Measurements from ENCODE around the gene TIAM2.
"Not testable (repeated sequence)": the region's sequence is repeated elsewhere in the genome, so short reads cannot be mapped to it uniquely, and the experiment has no call there.

Gene TIAM2

DNA sequence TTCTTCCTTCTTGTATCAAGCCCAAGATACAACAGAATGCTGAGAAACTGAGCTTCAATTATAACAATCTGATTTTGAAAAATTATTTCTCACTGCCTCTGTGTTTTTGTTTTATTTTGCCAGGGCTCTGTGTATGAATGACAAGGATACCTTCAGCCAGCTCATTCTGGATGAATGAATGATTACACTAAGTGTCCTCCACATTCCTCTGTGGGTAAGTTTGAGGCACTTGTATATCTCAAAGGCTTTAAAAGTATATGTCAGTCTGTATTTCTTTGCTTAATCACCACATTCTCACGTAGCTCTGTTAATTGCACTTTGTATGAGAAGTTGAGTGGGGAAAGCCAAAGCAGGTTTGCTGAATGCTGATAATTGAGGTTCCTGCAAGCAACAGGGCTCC lies 95.1 kb downstream of the TIAM2 start:
- no peak for TF ChIP-seq TAF1 (IDR thresholded peaks at IDR 0.05; ENCODE audit: borderline replicate concordance, low read depth, low read length)
- no peak for TF ChIP-seq POLR2AphosphoS5 (IDR thresholded peaks at IDR 0.05; ENCODE audit: low read depth, low read length)
- no peak for TF ChIP-seq POLR2A (IDR thresholded peaks at IDR 0.05; ENCODE audit: low read depth, low read length)
- FAIRE-seq (no peak), DNase-seq (ENCODE audit: insufficient read length) (no peak)

DNA sequence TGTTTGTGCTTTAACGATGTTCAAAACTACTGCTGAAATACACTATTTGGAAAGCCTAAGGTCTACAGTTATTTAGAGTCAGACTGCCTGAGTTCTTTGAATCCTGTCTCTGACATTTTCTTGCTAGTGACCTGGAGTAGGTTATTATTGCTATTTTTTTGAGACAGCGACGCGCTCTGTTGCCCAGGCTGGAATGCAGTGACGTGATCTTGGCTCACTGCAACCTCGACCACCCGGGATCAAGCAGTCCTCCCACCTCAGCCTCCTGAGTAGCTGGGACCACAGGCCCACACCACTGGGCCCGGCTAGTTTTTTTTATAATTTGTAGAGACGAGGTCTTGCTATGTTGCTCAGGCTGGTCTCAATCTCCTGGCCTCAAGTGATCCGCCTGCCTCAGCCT lies 96.6 kb downstream of the TIAM2 start:
- FAIRE-seq (no peak), DNase-seq (ENCODE audit: insufficient read length) (no peak)
- no peak for TF ChIP-seq POLR2AphosphoS5 (IDR thresholded peaks at IDR 0.05; ENCODE audit: low read depth, low read length)
- no peak for TF ChIP-seq POLR2A (IDR thresholded peaks at IDR 0.05; ENCODE audit: low read depth, low read length)
- TF ChIP-seq TAF1 (IDR thresholded peaks at IDR 0.05; ENCODE audit: borderline replicate concordance, low read depth, low read length), result no peak

DNA sequence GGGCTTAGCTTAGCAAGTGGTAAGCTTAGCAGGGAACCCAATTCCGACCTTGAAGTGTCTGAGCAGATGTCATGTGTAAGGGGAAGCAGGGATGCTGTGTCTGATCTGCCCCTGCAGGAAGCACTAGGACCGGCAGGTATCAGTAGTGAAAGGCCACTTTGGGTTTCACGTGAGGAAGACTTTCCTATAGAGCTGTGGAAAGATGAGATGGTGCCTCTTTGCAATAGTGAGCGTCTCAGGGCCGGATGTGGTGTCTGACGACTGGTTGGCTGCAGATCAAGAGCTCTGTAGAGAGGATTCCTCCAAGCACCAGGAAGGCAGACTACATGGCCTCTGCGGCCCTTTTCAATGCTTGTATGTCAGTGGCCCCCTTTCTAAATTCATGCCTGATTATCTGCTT lies 98.3 kb downstream of the TIAM2 start:
- FAIRE-seq (peak; percentile 38), DNase-seq (ENCODE audit: insufficient read length) (no peak)
- TF ChIP-seq POLR2A (IDR thresholded peaks at IDR 0.05; ENCODE audit: low read depth, low read length) (no peak), POLR2AphosphoS5 (IDR thresholded peaks at IDR 0.05; ENCODE audit: low read depth, low read length) (no peak), TAF1 (IDR thresholded peaks at IDR 0.05; ENCODE audit: borderline replicate concordance, low read depth, low read length) (no peak)

DNA sequence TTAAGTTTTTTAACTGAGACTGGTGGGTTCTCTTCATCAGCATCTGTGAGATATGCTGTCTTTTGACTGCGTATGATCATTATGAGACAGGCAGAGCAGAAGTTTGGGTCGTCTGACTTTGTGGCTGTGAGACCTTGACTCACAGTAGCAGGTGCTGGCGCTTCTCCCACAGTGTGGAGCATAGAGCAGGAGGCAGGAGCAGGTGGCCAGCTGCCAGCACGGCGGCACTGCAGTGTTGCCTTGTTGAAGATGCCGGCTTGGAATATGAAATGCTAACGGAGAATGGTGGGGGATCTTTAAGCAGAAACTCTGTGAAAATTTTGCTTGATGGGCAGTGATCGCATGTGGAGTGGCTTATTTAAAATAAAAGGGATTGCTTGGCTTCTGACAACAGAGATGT lies 105.0 kb downstream of the TIAM2 start:
- DNase-seq (ENCODE audit: insufficient read length) (no peak), FAIRE-seq (no peak)
- TF ChIP-seq TAF1 (IDR thresholded peaks at IDR 0.05; ENCODE audit: borderline replicate concordance, low read depth, low read length) (no peak), POLR2AphosphoS5 (IDR thresholded peaks at IDR 0.05; ENCODE audit: low read depth, low read length) (no peak), POLR2A (IDR thresholded peaks at IDR 0.05; ENCODE audit: low read depth, low read length) (no peak)

DNA sequence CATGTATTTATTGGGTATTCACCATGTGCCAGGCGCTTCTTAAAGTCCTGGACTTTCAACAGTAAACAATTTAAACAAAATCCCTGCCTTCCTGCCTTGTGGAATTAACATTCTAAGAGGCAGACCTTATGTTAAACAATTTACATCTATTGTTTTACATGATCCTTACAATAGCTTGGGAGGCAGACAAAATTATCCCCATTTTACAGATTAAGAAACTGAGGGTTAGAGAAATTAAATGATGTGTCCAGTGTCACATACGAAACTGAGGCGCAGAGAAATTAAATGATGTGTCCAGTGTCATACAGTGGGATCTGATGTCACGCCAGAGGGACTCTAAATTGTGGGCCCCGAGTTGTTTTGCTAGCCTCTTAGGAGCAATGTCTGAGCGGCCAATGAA lies 105.5 kb downstream of the TIAM2 start:
- FAIRE-seq (no peak), DNase-seq (ENCODE audit: insufficient read length) (no peak)
- no peak for TF ChIP-seq TAF1 (IDR thresholded peaks at IDR 0.05; ENCODE audit: borderline replicate concordance, low read depth, low read length)
- no peak for TF ChIP-seq POLR2AphosphoS5 (IDR thresholded peaks at IDR 0.05; ENCODE audit: low read depth, low read length)

DNA sequence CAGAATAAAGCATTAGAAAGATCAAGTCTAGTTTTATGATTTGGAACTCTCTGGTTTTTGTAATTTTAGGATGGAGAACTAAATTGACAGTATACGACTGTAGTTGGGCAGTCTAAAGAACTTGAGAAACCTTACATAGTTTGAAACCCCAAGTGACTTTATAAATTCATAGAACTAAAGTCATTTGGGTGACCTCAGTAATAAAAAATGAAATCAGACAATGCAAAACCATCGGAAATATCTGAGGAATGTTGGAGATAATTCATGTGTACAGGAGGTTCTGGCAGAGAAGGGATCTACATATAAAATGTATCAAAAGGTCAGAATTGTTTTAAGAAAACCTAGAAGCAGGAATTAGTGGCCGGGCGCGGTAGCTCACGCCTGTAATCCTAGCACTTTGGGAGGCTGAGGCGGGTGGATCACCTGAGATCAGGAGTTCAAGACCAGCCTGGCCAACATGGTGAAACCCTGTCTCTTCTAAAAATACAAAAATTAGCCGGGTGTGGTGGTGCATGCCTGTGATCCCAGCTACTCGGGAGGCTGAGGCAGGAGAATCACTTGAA lies 108.0 kb downstream of the TIAM2 start:
- not testable (repeated sequence) for DNase-seq (ENCODE audit: insufficient read length); FAIRE-seq

DNA sequence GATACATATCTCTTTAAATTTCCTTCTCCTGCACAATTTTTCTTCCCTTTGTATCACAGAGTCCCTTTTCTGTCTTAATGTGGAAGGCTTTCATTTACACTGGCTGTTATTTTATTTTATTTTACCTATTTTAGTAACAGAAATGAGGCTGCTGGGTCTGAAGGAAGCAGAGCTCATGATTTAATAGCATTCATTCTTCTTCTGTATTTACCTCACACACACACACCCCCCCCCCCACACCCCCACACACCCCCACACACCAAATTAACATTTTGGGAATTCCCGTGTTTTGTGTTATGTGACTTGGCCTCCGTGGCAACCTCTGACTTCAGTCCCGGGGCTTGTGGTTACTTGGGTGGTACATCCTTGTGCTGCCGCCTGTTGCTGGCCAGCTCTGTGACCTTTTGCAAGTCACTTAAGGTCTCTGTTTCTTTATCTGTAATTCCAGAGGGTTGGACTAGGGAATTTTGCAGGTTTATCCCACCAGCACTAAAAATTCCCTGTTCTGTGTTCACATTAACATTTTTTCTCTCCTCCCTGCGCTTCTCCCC lies 108.8 kb downstream of the TIAM2 start:
- no peak for FAIRE-seq
- TF ChIP-seq POLR2AphosphoS5 (IDR thresholded peaks at IDR 0.05; ENCODE audit: low read depth, low read length) (no peak), TAF1 (IDR thresholded peaks at IDR 0.05; ENCODE audit: borderline replicate concordance, low read depth, low read length) (no peak), POLR2A (IDR thresholded peaks at IDR 0.05; ENCODE audit: low read depth, low read length) (no peak)
- DNase-seq (ENCODE audit: insufficient read length), result no peak

DNA sequence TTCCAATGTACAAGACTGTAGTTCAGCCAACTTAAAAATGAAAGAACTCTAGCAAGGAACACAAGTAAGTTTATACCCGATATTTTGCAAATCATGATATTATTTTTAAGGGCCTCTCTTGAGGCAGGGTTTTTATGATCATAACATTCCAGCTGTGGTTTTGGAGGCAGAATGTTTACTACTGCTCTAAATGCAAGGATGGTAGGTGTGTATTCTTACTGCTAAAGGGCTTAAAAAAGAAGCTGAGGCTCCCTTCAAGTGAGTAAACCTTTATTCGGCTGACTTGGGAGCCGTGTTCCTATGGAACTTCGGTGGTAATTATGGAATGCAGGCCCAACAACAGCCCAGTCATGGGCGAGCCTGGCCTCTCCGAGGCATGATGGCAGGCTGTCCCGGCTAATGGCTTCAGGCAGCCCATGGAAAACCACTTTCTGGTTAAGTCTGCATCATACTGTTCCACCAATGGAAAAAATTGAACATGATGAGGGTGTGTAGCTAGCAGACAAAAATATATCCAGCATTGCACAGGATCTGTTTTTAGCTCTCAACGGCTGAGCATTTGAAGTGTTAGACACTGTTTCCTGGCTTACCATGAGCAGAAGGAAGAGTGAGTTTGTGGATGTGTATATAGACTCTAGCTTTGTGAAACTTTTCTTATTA lies 111.5 kb downstream of the TIAM2 start:
- DNase-seq (ENCODE audit: insufficient read length) (no peak), FAIRE-seq (no peak)

DNA sequence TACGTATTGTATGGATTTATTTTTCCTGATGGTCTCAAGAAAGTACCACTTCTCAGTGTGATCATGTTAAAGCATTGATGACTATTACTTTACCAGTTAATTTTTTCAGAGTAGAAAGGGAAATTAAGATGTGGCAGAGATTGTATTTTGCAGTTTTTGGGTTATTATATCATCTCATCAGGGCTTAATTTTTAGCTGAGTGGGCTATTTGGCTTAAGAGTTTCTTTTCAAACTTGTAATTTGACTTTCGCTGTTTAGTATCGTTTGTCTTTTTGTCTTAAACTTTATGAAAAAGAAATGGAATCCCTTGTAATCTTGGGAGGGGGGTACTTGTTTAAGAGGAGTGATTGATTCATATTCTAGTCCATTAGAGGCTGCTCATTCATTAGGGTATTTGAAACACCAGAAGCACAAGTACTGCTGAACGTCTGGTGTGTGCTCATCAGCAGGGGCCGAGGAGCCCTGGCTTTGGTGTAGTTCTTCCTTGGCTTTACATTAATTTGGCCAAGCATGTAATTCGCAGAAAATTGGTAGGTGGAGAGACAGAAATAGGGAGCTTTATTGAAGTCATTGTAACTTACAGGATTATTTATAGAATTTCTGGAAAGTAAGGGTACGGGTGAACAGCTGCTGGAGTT lies 112.4 kb downstream of the TIAM2 start:
- FAIRE-seq, result no peak
- no peak for DNase-seq (ENCODE audit: insufficient read length)
- TF ChIP-seq POLR2A (IDR thresholded peaks at IDR 0.05; ENCODE audit: low read depth, low read length) (no peak), POLR2AphosphoS5 (IDR thresholded peaks at IDR 0.05; ENCODE audit: low read depth, low read length) (no peak), TAF1 (IDR thresholded peaks at IDR 0.05; ENCODE audit: borderline replicate concordance, low read depth, low read length) (no peak)

More for the DNA sequence above, 111.5 kb downstream of the TIAM2 start:
- TF ChIP-seq TAF1 (IDR thresholded peaks at IDR 0.05; ENCODE audit: borderline replicate concordance, low read depth, low read length) (no peak), POLR2A (IDR thresholded peaks at IDR 0.05; ENCODE audit: low read depth, low read length) (no peak), POLR2AphosphoS5 (IDR thresholded peaks at IDR 0.05; ENCODE audit: low read depth, low read length) (no peak)

DNA sequence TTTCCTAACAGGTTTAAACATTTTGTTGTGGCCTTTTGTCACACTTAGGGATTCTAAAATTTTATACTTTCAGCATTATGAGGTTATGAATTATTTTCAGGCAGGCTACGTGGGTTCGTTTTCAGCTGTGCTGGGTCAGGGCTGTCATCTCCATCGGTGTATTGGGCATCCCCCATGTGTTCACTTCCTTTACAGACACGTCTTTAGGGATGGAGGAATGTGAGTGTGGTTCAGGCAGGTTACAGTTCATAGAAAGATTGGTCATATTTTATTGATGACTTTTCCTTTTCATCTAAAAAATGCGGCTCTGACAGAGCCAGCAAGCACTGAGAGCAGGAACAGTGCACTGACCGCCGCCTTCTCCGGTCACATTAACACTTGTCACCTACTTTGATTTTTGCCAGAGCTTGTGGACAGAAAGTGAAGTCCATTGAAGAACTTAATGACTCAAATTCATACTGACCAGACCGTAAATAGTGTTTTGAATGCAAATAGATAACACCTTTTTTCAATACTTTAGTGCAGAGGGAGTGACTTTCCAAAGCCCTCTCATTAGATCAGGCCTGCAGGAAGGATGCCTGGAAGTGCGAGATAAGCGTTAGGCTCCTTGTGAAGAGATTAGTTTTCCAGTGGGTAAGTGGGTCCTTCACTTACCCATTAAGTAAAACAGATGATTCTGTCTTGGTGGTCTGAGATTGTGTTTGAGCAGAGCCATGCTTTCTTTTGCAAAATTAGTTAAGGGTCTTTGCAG lies 113.1 kb downstream of the TIAM2 start:
- DNase-seq (ENCODE audit: insufficient read length) (no peak), FAIRE-seq (no peak)
- TF ChIP-seq POLR2A (IDR thresholded peaks at IDR 0.05; ENCODE audit: low read depth, low read length) (no peak), POLR2AphosphoS5 (IDR thresholded peaks at IDR 0.05; ENCODE audit: low read depth, low read length) (no peak), TAF1 (IDR thresholded peaks at IDR 0.05; ENCODE audit: borderline replicate concordance, low read depth, low read length) (no peak)

DNA sequence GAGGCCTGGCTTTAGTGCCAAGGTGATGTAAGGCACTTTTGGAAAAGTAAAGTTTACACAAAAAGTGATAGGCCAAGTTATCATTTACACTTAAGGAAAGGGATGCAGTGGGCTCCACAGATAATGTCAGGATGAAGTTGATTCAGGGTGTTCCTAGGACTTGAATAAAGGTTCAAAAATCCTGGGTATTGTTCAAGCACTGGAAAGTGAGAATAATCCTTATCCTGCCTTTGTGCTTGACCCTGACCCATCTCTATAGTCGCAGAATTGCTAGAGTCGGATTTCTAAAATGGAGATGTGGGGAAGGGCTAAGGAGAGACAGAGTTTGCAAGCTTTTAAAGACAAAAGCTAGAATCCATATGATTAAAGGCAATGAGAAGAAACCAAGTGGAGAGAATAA lies 115.6 kb downstream of the TIAM2 start:
- FAIRE-seq, result no peak
- no peak for DNase-seq (ENCODE audit: insufficient read length)
- TF ChIP-seq TAF1 (IDR thresholded peaks at IDR 0.05; ENCODE audit: borderline replicate concordance, low read depth, low read length), result no peak

DNA sequence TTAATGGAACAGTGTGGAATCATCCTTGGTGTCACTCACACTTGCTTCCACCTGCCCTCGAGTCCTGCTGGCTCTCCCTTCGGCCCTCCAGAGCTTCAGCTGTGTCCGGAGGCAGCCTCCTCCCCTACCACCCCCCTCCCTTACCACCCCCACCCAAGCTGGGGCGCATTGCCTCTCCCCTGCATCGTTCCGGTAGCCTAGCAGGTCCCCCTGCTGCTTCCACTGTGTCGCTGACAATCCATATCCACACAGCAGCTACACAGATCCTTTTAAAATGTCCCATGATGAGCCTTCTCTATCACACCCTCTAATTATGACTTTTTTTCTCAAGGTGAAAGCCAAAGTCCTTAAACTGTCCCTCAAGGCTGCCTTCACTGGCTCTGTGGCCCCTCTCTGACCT lies 117.6 kb downstream of the TIAM2 start:
- FAIRE-seq (no peak), DNase-seq (ENCODE audit: insufficient read length) (no peak)

More for the DNA sequence above, 117.6 kb downstream of the TIAM2 start:
- TF ChIP-seq TAF1 (IDR thresholded peaks at IDR 0.05; ENCODE audit: borderline replicate concordance, low read depth, low read length), result no peak
- TF ChIP-seq POLR2AphosphoS5 (IDR thresholded peaks at IDR 0.05; ENCODE audit: low read depth, low read length), result no peak
- no peak for TF ChIP-seq POLR2A (IDR thresholded peaks at IDR 0.05; ENCODE audit: low read depth, low read length)

All from GM12892 (cell line).